GM19372 (cell line): ENCODE data around the gene DGLUCY.
A peak's percentile ranks its signal among the peaks of the same experiment; 100 is the strongest.
"Not testable (repeated sequence)": the region's sequence is repeated elsewhere in the genome, so short reads cannot be mapped to it uniquely, and the experiment has no call there.

ENCODE experiments used
- ATAC-seq: cut with Tn5 transposase; IDR thresholded peaks from one replicate; pipeline ENCODE4 v1.9.1; 2021; ENCODE audit warnings: mild to moderate bottlenecking, low read depth, moderate library complexity; ENCODE audit not compliant: unreplicated experiment

DGLUCY gene

DNA sequence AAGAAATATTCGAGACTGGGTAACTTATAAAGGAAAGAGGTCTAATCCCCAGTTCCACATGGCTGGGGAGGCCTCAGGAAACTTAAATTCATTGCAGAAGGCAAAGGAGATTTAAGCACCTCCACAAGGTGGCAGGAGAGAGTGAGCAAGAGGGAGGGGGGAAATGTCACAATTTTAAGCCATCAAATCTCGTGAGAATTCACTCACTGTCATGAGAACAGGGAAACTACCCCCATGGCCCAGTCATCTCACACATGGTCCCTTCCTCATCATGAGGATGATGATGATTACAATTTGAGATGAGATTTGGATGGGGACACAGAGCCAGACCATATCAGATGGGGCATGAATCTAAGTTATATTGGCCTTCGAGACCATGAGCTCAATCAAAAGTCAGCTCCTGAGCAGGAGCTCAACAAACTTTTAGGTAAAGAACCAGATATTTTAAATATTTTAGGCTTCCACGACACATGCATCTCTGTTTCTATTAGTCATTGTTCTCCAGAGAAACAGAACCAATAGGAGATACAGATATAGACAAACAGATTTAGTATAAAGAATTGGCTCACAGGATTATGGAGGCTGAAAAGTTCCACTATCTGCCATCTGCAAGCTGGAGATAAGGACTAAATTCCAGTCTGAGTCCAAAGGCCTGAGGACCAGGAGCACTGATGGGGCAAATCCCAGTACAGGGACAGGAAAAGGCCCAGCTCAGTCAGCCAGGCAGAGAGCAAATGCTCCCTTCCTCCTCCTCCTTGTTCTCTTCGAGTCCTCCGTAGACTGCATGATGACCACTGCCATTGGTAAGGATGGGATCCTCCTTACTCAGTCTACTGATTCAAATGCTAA is 24.9 kb downstream of the DGLUCY start:
- ATAC-seq: no peak

DNA sequence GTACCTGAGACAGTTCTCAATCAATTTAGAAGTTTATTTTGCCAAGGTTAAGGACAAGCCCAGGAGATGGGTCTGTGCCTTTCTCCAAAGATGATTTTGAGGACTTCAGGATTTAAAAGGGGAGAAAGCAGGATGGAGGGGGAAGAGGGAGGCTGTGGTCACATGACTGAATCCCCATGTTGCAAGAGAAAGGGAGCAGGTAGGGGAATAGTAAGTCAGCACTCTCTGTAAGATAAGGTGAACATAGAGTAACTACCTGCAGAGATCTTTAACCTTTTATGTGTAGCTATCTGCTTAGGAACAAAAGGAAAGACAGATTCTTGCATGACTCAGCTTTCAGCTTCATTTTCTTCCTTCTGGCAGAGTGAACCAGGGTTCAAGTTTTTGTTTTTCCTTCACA is 25.9 kb downstream of the DGLUCY start:
- ATAC-seq: no peak

DNA sequence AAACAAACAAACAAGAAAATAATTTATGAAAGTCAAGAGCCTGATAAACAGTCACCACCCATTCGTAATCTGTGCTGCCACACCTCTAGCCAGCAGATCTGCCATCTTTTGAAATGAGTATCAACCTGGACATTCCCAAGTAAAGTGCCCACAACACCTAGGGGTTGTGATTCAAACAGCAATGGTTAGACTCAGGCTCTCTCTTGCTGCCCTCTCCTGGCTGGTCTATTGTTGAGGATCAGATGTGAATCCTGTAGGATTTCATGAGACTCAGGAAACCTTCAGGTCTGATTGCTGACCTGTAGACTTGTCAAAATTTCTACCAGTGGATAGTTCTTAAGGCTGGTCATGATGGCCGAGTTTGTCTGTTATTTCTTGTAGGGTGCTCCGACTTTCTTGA is 26.8 kb downstream of the DGLUCY start:
- no peak for ATAC-seq

DNA sequence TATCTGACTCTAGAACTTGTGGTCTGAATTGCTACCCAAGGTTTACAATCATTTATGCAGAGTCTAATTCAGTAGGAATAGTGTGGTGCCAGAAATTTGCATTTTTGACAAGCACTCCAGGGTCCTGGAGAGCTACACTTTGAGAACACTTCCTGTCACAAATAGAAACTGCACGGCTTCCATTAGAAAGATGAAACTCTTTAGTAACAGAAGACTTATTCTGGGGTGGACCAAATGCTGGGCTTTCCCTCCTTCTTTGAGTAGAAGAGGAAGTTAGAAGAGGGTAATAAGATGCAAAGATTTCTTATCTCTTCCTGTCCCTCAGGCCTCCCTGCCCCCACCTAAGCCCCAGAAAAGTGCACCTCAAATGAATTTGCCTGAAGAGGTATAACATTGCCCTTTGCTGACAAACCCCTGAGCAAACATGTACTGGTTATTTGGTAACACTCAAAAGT is 28.4 kb downstream of the DGLUCY start:
- ATAC-seq: peak; percentile 91

DNA sequence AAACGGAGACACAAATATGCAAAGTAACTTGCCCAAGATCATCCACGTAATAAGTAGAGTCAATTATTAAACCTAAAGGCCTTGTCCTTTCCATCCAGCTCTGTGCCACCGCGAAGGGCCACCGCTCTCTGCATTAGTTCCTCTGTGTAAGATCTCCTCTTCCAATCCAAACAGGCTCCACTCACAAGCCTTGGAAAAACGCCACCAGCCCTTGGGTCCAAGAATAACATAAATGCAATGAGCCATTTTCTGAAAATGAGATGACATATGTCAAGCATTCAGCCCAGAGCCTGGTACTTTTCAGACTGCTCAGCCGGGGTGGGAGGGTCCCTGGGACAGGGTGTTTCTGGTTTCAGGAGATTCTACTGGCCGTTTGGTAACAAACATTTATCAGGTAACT is 30.0 kb downstream of the DGLUCY start:
- ATAC-seq: no peak

DNA sequence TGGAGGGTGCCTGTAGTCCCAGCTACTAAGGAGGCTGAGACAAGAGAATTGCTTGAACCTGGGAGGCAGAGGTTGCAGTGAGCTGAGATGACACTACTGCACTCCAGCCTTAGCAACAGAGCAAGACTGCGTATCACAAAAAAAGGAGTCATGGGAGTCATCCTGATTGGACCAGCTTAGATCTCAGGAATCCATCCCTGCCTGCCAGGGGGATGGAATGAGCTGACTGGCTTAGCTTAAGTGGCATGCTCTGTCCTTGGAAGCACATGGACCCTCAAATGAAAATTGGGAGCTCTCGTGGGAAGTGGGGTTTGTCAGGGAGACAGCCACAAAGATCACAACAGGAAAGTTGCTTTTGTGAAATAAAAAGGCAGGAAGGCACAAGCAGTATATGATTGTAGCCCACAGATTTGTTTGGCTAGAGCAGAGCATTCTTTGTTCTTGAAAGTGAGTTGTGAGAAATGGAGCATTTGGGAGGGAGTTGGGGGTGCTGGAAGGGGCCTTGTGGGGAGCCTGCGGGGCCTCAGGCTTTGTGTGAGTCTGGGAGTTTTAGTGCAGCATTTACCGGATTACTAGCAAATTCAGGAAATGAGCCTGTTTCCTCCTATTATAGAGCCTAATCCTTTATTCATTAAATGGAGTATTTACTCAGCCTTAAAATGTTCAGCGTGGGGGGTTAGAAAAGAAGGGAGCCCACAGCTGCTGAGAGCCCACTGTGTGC is 30.7 kb downstream of the DGLUCY start:
- no peak for ATAC-seq

DNA sequence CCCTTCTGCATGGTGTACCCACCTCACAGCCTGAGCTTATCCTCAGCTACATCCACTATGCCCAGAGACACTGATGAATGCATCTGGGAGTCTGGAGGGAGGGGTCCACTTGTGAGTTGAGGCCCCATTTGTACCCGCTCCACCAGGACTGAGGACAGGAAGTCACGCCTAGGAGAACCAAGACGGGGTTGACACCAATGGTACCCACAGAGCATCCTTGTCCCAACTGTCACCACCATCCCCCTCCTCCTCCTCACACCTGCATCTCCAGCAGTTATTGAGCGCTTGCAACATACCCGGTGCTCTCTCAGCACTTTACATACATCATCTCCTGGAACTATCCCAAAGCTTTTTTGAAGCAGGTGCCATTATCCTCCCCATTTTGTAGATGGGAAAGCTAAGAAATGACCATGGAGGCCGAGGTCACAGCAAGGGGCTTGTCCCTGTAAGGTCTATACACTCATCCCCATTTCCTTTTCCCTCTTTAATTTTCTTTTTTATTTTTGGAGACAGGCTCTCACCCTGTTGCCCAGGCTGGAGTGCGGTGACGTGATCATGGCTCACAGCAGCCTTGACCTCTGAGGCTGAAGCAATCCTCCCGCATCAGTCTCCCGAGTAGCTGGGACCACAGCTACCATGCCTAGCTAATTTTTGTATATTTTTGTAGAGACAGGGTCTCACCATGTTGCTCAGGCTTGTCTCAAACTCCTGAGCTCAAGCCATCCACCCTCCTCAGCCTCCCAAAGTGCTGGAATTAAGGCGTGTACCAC is 31.7 kb downstream of the DGLUCY start:
- ATAC-seq: no peak

DNA sequence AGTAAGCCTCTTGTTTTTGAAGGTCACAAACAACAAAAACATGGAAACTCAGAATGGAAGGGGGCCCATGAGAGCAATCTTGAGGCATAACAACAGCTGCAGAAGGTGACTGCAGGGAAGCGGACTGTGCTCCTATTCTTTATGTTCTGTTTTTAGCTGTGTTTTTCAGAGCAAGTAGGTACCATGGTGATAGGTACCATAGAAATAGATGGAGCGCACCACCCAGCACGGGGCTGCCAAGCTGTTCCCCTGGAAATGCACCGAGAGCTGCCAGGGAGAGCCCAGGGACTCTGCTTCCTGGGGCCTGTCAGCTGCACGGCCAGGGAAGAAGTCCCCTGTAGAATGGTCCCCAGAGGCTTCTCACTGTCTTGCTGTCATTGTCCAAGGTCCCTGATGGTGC is 32.8 kb downstream of the DGLUCY start:
- no peak for ATAC-seq

DNA sequence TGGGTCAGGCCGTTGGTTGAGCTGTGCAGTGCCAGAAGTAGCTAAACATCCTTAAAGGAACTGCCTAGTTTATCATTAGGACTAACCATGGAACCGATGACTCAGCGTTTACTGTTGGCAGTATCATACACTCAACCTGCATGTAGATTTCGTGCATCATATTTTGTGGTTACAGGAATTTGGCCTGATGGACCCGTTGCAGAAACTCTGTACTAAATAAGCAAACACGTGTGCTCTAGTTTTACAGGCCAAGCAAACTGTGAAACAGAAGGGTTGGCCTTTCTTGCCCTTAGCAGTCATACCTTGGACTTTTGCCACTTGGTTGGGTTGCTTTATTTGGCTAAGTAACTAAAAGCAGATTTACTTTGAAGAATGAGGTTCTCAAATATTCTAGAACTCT is 35.6 kb downstream of the DGLUCY start:
- no peak for ATAC-seq

DNA sequence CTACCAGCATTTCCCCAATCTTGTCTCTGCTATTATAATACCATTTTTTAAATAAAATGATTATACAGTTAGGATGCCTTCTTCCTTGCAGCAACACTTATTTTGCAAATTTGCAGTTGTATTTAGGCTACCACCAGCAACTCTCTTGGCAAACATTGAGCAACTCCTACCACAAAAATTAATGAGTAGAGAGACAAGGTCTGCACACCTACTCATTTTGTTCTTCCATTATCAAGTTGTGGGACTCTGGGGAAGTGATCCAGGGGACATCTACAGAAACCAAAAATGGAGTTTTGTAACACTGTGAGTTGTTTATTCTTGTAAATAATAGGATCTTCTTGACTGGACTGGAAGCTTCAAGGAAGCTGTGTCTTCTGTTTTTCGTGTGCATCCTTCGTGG is 38.6 kb downstream of the DGLUCY start:
- ATAC-seq: no peak

DNA sequence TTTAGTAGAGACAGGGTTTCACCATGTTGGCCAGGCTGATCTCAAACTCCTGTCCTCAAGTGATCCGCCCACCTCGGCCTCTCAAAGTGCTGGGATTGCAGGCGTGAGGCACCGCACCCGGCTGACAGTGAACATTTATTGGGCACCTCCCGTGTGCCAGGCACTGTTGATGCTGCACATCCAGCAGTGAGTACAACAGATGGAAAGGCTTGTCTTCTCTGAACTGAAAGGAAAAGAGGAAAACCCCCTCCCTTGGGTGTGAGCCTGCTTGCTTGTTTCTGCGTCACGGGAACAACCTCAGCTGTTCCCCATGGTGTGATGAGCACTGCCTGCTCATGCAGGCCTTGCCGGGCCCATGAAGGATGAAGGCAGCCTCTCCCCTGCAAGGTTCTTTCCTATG is 39.5 kb downstream of the DGLUCY start:
- ATAC-seq: no peak

DNA sequence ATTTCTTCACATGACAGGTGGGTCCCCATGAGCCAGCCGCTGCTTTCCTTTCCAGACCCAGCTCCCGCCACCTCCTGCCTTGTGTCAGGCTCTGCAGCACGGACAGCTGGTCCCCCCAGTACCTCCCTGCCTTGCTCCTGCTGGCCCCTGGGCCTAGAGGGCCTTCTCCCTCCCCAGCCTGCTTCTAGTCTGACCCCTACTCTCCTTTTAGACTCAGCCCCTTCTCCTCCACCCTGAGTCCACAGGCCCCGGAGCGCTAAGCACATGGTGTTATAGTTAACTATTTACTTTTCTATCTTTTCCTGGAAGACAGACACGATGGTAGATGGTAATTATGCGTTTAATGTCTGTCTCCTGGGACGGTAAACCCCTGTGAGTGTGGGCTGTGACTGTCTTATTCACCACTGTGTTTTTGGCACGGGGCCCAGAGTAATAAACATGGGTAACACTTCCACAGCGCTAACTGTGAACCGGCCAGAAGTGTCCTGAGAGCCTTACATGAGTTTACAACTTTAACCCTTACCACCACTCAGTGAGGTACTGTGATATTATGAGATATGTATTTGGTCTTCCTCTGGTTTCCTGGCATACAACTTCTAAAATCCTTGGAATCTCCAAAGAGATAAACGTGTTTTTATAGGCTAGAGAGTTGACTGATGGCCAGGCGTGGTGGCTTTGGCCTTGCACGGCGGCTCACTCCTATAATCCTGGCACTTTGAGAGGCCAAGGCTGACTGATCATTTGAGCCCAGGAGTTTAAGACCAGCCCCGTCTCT is 41.2 kb downstream of the DGLUCY start:
- ATAC-seq: no peak

DNA sequence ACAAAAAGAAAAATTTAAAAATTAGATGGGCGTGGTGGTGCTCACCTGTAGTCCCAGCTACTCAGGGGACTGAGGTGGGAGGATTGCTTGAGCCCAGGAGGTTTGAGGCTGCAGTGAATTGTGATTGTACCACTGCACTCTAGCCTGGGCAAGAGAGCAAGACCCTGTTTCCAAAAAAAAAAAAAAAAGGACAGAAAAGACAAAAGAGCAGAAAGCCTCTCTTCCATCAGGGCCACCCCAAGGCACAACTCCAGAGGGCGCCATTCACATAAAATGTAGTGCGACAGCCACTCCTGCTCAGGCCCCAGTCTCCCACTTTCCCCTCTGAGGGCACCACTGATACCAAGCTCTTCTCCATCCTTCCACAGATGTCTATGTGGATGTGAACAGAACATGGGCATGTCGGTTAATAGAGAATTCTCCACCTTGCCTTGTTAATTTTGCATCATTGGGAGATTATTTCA is 41.8 kb downstream of the DGLUCY start:
- no peak for ATAC-seq

DNA sequence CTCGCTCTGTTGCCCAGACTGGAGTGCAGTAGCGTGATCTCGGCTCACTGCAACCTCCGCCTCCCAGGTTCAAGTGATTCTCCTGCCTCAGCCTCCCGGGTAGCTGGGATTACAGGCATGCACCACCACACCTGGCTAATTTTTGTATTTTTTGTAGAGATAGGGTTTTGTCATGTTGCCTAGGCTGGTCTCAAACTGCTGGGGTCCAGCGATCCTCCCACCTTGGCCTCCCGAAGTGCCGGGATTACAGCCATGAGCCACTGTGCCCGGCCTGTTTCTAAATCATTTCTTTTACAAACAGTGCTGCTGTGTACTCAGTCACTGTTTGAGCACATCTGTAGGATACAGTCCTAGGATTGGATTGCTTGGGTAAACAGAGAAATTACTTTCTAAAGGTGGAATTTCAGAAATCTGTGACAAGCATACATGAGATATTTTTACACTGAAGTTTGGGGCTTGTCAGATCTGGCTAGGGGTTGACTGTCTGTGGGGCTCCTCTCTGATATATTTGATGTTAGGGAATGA is 42.3 kb downstream of the DGLUCY start:
- ATAC-seq: not testable (repeated sequence)

DNA sequence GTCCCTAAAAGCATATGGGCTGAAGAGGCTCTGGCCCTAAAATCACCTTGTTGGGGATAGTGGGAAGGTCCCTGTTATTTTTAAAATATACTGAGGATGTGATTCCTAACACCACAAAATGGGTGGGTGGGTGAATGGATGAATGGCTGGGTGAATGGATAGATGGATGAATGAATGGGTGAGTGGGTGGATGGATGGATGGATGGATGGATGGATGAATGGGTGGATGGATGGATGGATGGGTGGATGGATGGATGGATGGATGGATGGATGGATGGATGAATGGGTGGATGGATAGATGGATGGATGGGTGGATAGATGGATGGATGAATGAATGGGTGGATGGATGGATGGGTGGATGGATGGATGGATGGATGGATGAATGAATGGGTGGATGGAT is 43.0 kb downstream of the DGLUCY start:
- not testable (repeated sequence) for ATAC-seq

DNA sequence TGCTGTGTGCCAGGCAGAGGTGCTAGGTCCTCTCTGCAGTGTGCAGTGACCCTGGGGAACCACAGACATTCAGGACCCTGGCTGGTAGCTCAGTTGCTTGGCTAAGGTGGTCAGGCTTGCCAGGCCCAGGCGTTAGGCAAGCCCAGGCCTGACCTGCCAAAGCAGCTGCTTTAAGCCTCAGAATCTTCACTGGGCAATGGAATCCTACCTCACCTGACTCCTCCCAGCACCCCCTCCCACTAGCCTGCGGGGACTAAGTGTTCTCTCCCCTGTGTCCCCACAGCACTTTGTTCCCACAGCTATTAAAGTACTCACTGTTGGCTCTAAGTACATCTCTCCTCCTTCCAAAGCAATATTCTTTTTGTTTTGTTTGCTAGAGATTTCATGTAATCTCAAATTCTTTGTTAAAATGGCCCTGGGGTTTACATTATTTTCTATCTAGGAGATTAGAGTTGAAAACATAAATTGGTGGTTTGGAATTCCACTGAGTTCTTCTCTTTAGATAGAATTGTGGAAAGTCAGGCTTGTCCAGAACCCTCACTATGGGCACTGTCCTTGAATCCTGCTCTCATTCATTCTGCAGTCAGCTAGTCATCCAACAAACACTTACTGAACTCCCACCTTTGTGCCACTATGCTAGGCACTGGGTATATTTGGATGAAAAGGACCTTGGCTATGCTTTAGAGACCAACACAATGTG is 44.4 kb downstream of the DGLUCY start:
- no peak for ATAC-seq

DNA sequence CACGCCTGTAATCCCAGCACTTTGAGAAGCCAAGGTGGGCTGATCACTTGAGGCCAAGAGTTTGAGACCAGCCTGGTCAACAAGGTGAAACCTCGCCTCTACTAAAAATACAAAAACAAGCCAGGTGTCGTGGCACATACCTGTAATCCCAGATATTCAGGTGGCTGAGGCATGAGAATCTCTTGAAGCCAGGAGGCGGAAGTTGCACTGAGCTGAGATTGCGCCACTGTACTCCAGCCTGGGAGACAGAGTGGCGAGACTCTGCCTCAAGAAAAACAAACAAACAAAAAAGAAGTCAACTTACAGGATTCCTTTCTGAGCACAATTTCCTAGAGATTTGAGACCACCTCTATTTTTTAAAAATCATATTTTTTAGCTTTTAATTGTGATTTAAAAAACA is 45.3 kb downstream of the DGLUCY start:
- ATAC-seq: no peak

DNA sequence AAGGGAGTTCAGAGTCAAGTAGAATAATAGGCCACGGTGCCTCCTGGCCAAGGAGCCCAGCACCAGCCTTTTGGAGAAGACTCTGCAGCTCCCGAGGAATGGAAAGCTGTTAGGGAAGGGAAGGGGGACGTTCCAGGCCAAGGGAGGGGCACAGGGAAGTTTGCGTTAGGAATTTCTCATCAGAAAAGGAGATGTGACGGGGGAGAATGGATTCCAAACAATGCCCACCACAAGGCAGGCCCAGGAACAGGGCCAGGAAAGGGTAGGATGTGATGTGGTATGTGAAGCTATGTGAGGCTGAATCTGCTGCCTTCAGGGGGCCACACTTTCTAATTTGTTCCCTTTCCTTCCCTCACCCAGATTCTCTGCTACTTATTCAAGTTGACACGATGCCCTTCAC is 46.0 kb downstream of the DGLUCY start:
- no peak for ATAC-seq

DNA sequence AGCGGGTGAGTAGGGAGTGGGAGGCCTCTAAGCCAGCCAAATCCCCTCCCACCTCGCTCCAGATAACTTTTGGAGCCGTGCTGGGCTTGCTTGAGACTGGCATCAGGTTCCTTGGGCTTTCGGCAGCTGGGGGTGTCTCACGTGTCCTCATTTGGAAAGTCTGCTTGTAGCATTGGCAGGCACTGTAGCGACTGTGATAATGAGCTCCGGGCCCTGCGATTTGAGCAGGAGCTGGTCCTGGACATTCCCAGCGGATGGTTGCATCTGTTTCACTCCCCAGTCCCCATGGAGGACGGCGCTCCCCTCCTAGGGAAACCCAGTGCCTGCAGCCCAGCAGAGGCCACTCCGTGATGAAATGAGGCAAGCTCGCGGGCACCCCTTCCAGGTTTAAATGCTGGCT is 49.4 kb downstream of the DGLUCY start:
- no peak for ATAC-seq
